Prostate gland (tissue), 2 donors: Measurements from ENCODE around the gene CHST2.

Experiments used
- POLR2A ChIP-seq: fragments of 450-650 bp; IDR thresholded peaks from one replicate; pipeline ENCODE4 v1.6.1; 2016; ENCODE audit warnings: antibody characterized with exemption, mild to moderate bottlenecking
- TF ChIP-seq, protein P1 (sequence below), 4 experiments: fragments of 200-600 bp in 2 of 4; fragments of 450-650 bp in 2 of 4; sonication (generic) in 2 of 4; IDR thresholded peaks; 1 replicate in 3 of 4; 2 replicates in 1 of 4; pipeline ENCODE4 v1.5.1; 2016 to 2019; ENCODE audit warnings: antibody characterized with exemption in 4 of 4, mild to moderate bottlenecking in 2 of 4, moderate library complexity in 2 of 4

- TF ChIP-seq, protein P1, sequence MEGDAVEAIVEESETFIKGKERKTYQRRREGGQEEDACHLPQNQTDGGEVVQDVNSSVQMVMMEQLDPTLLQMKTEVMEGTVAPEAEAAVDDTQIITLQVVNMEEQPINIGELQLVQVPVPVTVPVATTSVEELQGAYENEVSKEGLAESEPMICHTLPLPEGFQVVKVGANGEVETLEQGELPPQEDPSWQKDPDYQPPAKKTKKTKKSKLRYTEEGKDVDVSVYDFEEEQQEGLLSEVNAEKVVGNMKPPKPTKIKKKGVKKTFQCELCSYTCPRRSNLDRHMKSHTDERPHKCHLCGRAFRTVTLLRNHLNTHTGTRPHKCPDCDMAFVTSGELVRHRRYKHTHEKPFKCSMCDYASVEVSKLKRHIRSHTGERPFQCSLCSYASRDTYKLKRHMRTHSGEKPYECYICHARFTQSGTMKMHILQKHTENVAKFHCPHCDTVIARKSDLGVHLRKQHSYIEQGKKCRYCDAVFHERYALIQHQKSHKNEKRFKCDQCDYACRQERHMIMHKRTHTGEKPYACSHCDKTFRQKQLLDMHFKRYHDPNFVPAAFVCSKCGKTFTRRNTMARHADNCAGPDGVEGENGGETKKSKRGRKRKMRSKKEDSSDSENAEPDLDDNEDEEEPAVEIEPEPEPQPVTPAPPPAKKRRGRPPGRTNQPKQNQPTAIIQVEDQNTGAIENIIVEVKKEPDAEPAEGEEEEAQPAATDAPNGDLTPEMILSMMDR (IDR thresholded peaks at IDR 0.05): no peak
- no peak for TF ChIP-seq POLR2A
Observed at GRCh38 chr3:143070977-143071551, 48.5 kb upstream of the CHST2 start.
